HG03457 (cell line): ENCODE data around the gene MYEOV.

Experiments used
- ATAC-seq: cut with Tn5 transposase; IDR thresholded peaks from one replicate; pipeline ENCODE4 v1.9.1; 2021; ENCODE audit warnings: moderate number of reproducible peaks; ENCODE audit not compliant: unreplicated experiment

The MYEOV gene

GRCh38 chr11:69301081-69301454 lies 7.1 kb downstream of the MYEOV start:
- ATAC-seq: no peak

DNA sequence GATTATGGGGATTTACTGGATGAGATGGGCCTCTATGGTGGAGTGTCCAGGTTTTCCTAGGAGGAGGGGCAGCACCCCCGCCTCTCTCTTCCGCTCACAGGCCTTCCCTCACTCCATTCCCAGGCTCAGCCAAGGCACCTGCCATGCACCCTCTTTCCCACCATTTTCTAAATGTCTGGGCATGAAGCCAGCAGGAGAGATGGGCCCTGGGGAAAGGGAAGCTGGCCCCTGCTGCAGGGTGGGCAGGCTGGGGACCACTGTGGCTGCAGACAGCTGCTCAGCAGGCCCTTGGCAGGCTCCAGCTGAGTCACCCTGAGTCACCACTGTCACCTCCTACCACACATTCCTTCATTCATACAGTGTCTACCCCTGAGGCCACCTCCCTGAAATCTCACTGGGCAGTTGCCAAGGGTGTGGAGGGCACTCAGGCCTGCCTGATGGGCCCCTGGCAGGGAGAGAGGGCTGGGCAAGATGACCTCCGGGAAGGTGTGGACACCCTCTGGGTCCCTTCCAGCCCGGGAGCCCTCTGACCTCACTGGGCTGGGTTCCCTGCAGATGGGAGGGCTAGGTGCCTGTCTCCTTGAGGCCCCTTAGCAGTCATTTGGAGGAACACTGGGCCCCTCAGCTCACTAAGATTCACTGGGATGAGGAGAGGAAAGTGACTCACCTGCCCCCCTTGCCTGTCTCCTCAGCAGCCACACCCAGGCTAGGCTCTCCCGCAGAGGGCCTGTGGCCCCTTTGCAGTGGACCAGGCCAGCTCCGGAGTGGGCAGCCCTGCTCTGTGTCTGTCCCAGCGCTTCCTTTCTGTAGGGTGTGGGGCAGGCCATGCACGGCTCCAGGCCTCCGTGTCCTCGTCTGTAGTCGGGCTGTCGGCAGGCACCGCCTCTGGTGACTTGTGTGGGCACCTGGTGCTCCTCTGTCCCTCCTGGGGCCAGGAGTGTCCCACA lies 7.8 kb downstream of the MYEOV start:
- no peak for ATAC-seq

GRCh38 chr11:69302447-69303020 lies 8.6 kb downstream of the MYEOV start:
- ATAC-seq: no peak

- ATAC-seq: no peak
These were observed 9.5 kb downstream of the MYEOV start for GRCh38 chr11:69303427-69303826.

- ATAC-seq: no peak
These were observed 10.3 kb downstream of the MYEOV start for GRCh38 chr11:69304258-69304657.

GRCh38 chr11:69304686-69305085 lies 10.7 kb downstream of the MYEOV start:
- no peak for ATAC-seq

GRCh38 chr11:69305885-69306540 lies 12.1 kb downstream of the MYEOV start:
- ATAC-seq: no peak

DNA sequence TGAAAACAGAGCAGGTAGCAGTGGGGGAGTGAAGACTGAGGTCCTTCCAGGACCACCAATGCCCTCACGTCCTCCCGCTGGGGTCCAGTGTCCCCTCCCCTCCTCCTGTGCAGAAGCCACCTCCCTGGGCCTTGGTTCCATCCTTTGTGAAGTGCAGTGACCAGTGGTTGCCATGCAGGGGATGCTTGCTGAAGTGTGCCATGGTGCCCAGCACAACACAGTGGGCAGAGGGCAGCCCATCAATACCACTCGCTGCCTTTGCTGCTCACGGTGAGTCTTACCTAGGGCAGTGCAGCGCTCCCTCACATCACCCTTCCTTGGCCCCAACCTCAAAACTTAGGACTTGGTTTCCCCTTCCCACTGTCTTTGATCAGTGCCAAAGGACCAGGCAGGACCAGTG lies 12.9 kb downstream of the MYEOV start:
- ATAC-seq: no peak

DNA sequence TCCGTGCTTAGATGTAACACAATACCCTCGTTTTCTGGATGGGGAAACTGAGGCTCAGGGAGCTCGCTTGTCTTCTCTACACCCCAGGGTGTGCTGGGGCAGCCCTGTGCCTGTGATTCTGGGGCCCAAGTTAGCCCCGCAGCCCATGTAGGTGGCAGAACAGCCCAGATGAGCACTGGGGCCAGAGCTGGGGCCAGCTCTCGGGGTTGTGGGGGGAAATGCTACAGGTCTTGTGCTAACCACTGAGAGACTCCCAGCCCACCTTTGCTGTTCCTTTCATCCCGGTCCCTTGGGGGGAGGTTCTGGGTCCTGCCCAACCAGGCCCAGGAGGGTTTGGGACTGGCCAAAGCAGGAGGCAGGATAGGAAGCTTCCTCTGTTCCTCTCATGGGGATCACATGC lies 13.5 kb downstream of the MYEOV start:
- no peak for ATAC-seq

DNA sequence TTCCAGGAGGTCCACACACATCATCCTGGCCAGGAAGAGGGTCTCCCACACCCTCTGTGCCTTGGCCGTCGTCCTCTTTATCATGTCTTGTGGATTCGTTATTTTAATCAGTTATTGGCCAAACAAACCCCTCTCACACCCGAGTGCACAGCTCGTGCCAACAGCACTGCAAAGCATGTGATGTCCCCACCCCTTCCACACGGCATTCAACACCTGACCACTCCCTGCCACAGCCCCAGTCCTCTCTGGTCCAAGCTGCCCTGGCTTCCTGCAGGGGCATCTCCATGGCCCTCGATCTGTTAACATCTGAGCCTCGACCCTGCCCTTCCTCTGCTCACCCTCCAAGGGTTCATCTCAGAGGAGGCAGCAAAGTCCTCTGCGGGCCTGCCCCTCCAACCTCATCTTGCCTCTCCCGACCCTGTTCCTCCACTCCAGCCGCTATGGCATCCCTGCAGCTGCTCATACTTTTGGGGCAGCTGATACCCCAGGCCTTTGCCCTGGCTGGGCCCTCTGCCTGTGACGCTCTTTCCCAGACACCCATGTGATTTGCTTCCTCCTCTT lies 14.0 kb downstream of the MYEOV start:
- ATAC-seq: no peak

GRCh38 chr11:69308491-69308911 lies 14.5 kb downstream of the MYEOV start:
- ATAC-seq: no peak

- ATAC-seq: no peak
These were observed 15.1 kb downstream of the MYEOV start for GRCh38 chr11:69308936-69309615.

- no peak for ATAC-seq
These were observed 15.8 kb downstream of the MYEOV start for GRCh38 chr11:69309631-69310280.

DNA sequence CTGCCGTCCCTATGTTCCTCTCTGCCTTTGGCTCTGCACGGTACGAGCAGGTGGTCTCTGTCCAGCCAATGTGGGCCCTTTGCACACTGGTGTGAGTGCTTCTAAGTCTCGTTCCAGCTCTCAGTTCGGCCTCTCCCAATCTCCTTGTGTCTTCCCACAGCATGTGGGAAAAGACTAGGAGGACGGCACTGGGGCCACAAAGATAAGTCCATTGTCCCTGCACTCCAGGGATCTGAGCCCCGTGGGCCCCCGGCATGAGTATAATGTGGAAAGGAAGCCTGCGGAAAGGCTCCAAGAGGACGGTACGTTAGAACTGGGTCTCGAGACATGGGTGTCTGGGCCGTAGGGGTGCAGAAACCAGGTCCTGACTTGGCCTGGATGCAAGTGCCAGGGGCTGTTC lies 16.4 kb downstream of the MYEOV start:
- no peak for ATAC-seq

DNA sequence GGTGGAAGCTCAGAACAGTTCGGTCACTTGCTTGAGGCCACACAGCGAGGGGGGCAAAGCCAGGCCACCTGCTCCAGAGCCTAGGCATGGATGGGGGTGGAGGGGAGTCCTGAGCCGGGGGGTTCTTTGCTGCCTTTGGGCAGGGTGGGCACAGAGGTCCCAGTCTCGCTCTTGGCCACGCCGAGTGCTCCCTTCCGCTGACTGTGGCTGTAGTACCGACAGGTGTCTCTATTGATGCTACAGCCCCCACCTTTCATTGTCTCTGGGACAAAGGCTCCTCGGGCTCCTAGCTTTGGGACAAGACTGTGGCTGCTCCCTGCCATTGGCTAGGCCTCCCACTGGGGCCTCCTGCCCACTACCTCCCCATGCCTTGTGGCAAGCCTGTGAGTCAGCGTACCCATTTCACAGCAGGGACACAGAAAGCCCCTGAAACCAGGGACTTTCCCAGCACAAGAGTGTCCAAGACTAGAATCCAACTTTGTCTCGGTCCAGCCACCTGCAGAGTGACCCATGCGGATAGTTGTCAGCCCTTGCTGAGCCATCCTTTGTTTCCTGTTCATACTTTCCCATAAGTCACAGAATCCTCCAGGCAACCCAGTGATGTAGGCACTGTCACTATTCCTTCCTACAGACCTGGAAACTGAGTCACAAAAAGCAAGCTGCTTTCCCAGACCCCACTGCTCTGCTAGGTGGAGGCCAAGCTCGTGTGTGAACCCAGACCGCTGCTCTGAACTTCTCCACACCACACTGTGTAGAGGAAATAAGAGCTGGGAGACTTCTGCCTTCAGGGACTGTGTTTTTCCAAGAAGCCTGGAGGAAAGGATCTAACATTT lies 17.2 kb downstream of the MYEOV start:
- ATAC-seq: no peak

DNA sequence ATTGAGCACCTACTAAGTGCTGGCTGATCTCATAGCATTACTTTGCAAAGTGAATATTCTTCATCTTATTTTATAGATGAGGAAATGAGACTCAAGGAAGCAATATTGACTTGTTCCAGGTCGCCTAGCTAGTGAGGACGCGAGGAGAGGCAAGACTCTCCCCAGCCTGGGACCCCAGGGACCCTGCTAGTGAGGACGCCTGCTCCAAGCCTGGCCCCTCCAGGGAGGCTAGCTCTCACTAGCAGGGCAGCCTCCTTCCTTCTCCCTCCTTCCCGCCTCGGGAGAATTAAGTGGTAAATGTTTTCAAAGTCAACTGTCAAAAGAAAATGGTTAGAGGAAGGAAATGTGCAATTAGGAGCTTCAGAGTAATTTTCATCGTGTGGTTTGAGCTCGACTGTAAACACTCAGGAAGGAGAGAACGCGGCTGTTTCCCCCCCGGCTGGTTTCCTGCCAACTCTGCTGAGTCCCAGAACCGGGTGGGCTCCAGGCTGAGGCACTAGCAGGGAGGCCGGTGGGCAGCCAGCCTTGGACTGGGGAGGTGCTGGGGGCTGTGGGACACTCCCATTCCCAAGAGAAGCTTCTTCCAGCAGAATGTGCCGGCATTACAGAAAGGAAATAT lies 17.9 kb downstream of the MYEOV start:
- no peak for ATAC-seq

DNA sequence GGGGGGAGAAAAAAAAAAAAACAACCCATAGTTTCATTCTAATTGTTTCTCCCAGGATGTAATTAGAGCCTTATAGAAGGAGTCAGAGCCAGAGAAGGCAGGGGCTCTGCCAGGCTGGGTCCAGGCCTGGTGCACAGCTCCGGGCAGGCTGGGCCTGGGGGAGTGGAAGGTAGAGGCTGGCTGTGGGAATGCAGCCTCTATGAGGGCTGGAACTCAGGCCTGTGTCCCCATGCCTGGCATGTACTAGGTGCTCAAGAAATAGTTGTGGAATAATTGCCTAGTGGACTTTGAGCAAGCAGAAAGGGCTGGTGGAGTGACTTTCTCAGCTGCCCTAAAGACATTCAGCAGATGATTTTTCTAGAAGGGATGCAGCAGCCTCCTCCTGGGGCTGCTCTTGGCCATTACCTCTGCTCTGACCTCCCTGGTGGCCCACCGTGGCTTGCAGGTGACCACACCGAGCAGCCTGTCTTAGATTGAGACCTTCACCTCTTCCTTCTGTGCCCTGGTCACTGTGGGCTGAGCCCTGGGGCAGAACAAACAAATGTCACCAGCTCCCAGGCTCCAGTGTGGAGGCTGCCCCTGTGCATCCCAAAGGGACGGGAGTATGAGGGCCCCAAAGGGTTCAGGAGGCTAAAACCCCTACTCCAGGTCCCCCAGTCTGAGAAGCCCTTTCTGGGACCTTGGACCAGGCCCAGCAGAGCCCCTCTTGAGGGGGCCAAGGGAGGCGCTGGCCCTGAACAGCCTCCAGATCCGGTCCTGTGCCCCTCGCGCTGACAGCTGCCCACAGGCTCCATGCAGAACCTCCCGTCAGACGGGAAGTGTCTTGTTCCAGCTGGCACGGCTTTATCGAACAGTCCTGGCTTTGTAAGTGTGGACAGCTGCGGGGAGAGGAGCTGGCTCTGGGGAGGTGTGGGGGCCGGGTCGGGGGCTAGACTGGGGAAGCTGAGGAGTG lies 18.8 kb downstream of the MYEOV start:
- no peak for ATAC-seq

- no peak for ATAC-seq
These were observed 20.0 kb downstream of the MYEOV start for GRCh38 chr11:69313992-69314391.
